ENCODE results near the gene ERI3.

Gene ERI3

GRCh38 chr1:44348061-44348485 lies 7.0 kb downstream of the ERI3 start:
- DNase-seq, result no peak

- DNase-seq, result no peak
Observed at GRCh38 chr1:44347280-44347679, 7.8 kb downstream of the ERI3 start.

- no peak for DNase-seq
Observed at GRCh38 chr1:44346878-44347277, 8.2 kb downstream of the ERI3 start.

- no peak for DNase-seq
Observed at GRCh38 chr1:44346184-44346583, 8.9 kb downstream of the ERI3 start.

GRCh38 chr1:44345187-44345775 lies 9.8 kb downstream of the ERI3 start:
- DNase-seq, result no peak

GRCh38 chr1:44339731-44340130 lies 15.3 kb downstream of the ERI3 start:
- no peak for DNase-seq

- no peak for DNase-seq
Observed at GRCh38 chr1:44338136-44338535, 16.9 kb downstream of the ERI3 start.

GRCh38 chr1:44336668-44337067 lies 18.4 kb downstream of the ERI3 start:
- DNase-seq, result no peak

GRCh38 chr1:44334968-44335367 lies 20.1 kb downstream of the ERI3 start:
- no peak for DNase-seq

GRCh38 chr1:44333376-44333775 lies 21.7 kb downstream of the ERI3 start:
- no peak for DNase-seq

- no peak for DNase-seq
Observed at GRCh38 chr1:44332505-44332904, 22.6 kb downstream of the ERI3 start.

GRCh38 chr1:44330935-44331334 lies 24.1 kb downstream of the ERI3 start:
- DNase-seq, result no peak

- no peak for DNase-seq
Observed at GRCh38 chr1:44328671-44329416, 26.2 kb downstream of the ERI3 start.

- peak; percentile 72 for DNase-seq
Observed at GRCh38 chr1:44327679-44328491, 27.2 kb downstream of the ERI3 start.

- no peak for DNase-seq
Observed at GRCh38 chr1:44326821-44327465, 28.1 kb downstream of the ERI3 start.

- DNase-seq, result no peak
Observed at GRCh38 chr1:44326024-44326701, 28.9 kb downstream of the ERI3 start.

GRCh38 chr1:44323947-44324346 lies 31.1 kb downstream of the ERI3 start:
- no peak for DNase-seq

GRCh38 chr1:44322367-44322766 lies 32.7 kb downstream of the ERI3 start:
- DNase-seq, result no peak

GRCh38 chr1:44321466-44321865 lies 33.6 kb downstream of the ERI3 start:
- no peak for DNase-seq

GRCh38 chr1:44318097-44319088 lies 36.7 kb downstream of the ERI3 start:
- no peak for DNase-seq

GRCh38 chr1:44316231-44316759 lies 38.8 kb downstream of the ERI3 start:
- peak; percentile 25 for DNase-seq
